Measurements from ENCODE around the gene MXI1. TPM values are rescaled to one million over a fixed set of nuclear protein-coding genes. Genes with fewer than 3 reads are reported as not detected.

Gene MXI1
- total RNA-seq, 1 experiment from 2014 or later = 16.6 TPM

DNA sequence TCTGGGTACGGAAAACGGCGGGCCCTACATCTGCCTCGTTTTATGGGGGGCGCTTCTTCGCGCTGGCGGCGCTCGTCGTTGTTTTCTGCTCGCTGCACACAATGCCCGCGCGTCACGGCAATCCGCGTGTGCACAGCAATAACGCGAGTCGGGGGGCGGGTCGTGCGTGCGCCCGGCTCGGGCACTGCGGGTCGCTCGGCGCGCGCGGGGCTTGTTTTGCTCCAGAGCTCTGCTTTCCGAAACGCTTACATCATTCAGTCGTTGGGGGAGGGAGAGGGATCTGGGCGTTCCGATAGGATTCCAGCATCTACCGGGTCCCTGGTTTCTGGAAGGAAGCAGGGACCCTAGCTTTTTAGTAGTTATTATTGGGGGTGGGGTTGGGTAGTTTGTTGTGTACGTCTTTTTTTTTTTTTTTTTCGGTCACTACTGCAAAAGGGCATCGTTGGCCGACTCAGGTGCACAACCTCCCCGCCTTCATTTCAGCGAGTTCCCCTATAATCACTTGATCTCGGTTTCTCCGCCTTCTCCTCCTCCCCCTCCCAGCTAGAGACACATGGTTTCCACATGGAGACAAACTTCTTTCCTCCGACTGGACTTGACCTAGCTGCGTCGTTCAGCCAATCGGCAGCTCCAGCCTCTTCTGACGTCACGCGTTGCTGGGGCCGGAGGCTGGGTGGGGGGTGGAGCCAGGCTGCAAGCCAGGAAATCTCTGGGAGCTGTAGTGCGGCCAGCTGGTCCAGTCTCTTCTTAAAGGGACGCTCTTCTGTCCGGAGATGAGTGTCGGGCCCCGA is 3.5 kb downstream of the MXI1 start (continued):
- TF ChIP-seq, protein P1, sequence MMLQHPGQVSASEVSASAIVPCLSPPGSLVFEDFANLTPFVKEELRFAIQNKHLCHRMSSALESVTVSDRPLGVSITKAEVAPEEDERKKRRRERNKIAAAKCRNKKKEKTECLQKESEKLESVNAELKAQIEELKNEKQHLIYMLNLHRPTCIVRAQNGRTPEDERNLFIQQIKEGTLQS (CRISPR knock-in tag; conservative IDR thresholded peaks at IDR 0.05) = no peak
- TF ChIP-seq, protein P2, sequence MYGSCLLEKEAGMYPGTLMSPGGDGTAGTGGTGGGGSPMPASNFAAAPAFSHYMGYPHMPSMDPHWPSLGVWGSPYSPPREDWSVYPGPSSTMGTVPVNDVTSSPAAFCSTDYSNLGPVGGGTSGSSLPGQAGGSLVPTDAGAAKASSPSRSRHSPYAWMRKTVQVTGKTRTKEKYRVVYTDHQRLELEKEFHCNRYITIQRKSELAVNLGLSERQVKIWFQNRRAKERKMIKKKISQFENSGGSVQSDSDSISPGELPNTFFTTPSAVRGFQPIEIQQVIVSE (CRISPR knock-in tag; IDR thresholded peaks at IDR 0.05; ENCODE audit: borderline replicate concordance) = no peak
- peak; percentile 75; the same call in 1 of the 2 replicates for TF ChIP-seq ETV6 (CRISPR knock-in tag; IDR thresholded peaks at IDR 0.05)
- TF ChIP-seq ZNF121 (CRISPR knock-in tag; IDR thresholded peaks at IDR 0.05) = no peak
- TF ChIP-seq FOXK1 (CRISPR knock-in tag; IDR thresholded peaks at IDR 0.05) = peak; percentile 81
- TF ChIP-seq ZNF232 (CRISPR knock-in tag; IDR thresholded peaks at IDR 0.05) = 0 out of 2 replicates have a peak, but pooled peaks have one; percentile 7
- TF ChIP-seq, protein P3, sequence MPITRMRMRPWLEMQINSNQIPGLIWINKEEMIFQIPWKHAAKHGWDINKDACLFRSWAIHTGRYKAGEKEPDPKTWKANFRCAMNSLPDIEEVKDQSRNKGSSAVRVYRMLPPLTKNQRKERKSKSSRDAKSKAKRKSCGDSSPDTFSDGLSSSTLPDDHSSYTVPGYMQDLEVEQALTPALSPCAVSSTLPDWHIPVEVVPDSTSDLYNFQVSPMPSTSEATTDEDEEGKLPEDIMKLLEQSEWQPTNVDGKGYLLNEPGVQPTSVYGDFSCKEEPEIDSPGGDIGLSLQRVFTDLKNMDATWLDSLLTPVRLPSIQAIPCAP (CRISPR knock-in tag; IDR thresholded peaks at IDR 0.05) = no peak
- no peak for TF ChIP-seq NR2C2 (CRISPR knock-in tag; IDR thresholded peaks at IDR 0.05)
- no peak for TF ChIP-seq MXD4 (CRISPR knock-in tag; IDR thresholded peaks at IDR 0.05; ENCODE audit: borderline replicate concordance)
- TF ChIP-seq HMGA2 (CRISPR knock-in tag; IDR thresholded peaks at IDR 0.05) = no peak
- TF ChIP-seq SMAD3 (CRISPR knock-in tag; IDR thresholded peaks at IDR 0.05; ENCODE audit: borderline replicate concordance) = no peak; the same call in 1 of the 2 replicates
- no peak for TF ChIP-seq CBFB (CRISPR knock-in tag; IDR thresholded peaks at IDR 0.05; ENCODE audit: low read depth)
- TF ChIP-seq OVOL2 (CRISPR knock-in tag; IDR thresholded peaks at IDR 0.05; ENCODE audit: borderline replicate concordance) = no peak
- TF ChIP-seq, protein P4, sequence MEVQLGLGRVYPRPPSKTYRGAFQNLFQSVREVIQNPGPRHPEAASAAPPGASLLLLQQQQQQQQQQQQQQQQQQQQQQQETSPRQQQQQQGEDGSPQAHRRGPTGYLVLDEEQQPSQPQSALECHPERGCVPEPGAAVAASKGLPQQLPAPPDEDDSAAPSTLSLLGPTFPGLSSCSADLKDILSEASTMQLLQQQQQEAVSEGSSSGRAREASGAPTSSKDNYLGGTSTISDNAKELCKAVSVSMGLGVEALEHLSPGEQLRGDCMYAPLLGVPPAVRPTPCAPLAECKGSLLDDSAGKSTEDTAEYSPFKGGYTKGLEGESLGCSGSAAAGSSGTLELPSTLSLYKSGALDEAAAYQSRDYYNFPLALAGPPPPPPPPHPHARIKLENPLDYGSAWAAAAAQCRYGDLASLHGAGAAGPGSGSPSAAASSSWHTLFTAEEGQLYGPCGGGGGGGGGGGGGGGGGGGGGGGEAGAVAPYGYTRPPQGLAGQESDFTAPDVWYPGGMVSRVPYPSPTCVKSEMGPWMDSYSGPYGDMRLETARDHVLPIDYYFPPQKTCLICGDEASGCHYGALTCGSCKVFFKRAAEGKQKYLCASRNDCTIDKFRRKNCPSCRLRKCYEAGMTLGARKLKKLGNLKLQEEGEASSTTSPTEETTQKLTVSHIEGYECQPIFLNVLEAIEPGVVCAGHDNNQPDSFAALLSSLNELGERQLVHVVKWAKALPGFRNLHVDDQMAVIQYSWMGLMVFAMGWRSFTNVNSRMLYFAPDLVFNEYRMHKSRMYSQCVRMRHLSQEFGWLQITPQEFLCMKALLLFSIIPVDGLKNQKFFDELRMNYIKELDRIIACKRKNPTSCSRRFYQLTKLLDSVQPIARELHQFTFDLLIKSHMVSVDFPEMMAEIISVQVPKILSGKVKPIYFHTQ (CRISPR knock-in tag; IDR thresholded peaks at IDR 0.05) = no peak
- TF ChIP-seq ZNF416 (CRISPR knock-in tag; IDR thresholded peaks at IDR 0.05) = no peak
- 0 out of 2 replicates have a peak, but pooled peaks have one; percentile 20 for TF ChIP-seq TEAD4 (CRISPR knock-in tag; IDR thresholded peaks at IDR 0.05)
- TF ChIP-seq, protein P5, sequence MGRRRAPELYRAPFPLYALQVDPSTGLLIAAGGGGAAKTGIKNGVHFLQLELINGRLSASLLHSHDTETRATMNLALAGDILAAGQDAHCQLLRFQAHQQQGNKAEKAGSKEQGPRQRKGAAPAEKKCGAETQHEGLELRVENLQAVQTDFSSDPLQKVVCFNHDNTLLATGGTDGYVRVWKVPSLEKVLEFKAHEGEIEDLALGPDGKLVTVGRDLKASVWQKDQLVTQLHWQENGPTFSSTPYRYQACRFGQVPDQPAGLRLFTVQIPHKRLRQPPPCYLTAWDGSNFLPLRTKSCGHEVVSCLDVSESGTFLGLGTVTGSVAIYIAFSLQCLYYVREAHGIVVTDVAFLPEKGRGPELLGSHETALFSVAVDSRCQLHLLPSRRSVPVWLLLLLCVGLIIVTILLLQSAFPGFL (CRISPR knock-in tag; IDR thresholded peaks at IDR 0.05; ENCODE audit: borderline replicate concordance) = no peak
- TF ChIP-seq, protein P6, sequence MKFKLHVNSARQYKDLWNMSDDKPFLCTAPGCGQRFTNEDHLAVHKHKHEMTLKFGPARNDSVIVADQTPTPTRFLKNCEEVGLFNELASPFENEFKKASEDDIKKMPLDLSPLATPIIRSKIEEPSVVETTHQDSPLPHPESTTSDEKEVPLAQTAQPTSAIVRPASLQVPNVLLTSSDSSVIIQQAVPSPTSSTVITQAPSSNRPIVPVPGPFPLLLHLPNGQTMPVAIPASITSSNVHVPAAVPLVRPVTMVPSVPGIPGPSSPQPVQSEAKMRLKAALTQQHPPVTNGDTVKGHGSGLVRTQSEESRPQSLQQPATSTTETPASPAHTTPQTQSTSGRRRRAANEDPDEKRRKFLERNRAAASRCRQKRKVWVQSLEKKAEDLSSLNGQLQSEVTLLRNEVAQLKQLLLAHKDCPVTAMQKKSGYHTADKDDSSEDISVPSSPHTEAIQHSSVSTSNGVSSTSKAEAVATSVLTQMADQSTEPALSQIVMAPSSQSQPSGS (CRISPR knock-in tag; IDR thresholded peaks at IDR 0.05; ENCODE audit: borderline replicate concordance, low read depth) = no peak
- TF ChIP-seq JUN (CRISPR knock-in tag; IDR thresholded peaks at IDR 0.05) = 0 out of 2 replicates have a peak, but pooled peaks have one; percentile 25
- TF ChIP-seq, protein P7, sequence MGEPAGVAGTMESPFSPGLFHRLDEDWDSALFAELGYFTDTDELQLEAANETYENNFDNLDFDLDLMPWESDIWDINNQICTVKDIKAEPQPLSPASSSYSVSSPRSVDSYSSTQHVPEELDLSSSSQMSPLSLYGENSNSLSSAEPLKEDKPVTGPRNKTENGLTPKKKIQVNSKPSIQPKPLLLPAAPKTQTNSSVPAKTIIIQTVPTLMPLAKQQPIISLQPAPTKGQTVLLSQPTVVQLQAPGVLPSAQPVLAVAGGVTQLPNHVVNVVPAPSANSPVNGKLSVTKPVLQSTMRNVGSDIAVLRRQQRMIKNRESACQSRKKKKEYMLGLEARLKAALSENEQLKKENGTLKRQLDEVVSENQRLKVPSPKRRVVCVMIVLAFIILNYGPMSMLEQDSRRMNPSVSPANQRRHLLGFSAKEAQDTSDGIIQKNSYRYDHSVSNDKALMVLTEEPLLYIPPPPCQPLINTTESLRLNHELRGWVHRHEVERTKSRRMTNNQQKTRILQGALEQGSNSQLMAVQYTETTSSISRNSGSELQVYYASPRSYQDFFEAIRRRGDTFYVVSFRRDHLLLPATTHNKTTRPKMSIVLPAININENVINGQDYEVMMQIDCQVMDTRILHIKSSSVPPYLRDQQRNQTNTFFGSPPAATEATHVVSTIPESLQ (CRISPR knock-in tag; IDR thresholded peaks at IDR 0.05) = no peak
- TF ChIP-seq RELA (CRISPR knock-in tag; IDR thresholded peaks at IDR 0.05; ENCODE audit: borderline replicate concordance) = no peak
- TF ChIP-seq TCF7 (CRISPR knock-in tag; IDR thresholded peaks at IDR 0.05; ENCODE audit: low read depth) = no peak
- TF ChIP-seq, protein P8, sequence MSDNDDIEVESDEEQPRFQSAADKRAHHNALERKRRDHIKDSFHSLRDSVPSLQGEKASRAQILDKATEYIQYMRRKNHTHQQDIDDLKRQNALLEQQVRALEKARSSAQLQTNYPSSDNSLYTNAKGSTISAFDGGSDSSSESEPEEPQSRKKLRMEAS (CRISPR knock-in tag; IDR thresholded peaks at IDR 0.05) = peak; percentile 57; the same call in 1 of the 2 replicates
- TF ChIP-seq, protein P9, sequence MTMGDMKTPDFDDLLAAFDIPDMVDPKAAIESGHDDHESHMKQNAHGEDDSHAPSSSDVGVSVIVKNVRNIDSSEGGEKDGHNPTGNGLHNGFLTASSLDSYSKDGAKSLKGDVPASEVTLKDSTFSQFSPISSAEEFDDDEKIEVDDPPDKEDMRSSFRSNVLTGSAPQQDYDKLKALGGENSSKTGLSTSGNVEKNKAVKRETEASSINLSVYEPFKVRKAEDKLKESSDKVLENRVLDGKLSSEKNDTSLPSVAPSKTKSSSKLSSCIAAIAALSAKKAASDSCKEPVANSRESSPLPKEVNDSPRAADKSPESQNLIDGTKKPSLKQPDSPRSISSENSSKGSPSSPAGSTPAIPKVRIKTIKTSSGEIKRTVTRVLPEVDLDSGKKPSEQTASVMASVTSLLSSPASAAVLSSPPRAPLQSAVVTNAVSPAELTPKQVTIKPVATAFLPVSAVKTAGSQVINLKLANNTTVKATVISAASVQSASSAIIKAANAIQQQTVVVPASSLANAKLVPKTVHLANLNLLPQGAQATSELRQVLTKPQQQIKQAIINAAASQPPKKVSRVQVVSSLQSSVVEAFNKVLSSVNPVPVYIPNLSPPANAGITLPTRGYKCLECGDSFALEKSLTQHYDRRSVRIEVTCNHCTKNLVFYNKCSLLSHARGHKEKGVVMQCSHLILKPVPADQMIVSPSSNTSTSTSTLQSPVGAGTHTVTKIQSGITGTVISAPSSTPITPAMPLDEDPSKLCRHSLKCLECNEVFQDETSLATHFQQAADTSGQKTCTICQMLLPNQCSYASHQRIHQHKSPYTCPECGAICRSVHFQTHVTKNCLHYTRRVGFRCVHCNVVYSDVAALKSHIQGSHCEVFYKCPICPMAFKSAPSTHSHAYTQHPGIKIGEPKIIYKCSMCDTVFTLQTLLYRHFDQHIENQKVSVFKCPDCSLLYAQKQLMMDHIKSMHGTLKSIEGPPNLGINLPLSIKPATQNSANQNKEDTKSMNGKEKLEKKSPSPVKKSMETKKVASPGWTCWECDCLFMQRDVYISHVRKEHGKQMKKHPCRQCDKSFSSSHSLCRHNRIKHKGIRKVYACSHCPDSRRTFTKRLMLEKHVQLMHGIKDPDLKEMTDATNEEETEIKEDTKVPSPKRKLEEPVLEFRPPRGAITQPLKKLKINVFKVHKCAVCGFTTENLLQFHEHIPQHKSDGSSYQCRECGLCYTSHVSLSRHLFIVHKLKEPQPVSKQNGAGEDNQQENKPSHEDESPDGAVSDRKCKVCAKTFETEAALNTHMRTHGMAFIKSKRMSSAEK (CRISPR knock-in tag; IDR thresholded peaks at IDR 0.05; ENCODE audit: borderline replicate concordance) = no peak
- TF ChIP-seq TP53 (CRISPR knock-in tag; IDR thresholded peaks at IDR 0.05) = no peak; the same call in 1 of the 2 replicates

Data from WTC11 (cell line).